Testis (tissue), 2 donors: ENCODE data around the gene FRMD7.

Experiments
- POLR2A ChIP-seq: fragments of 450-650 bp; IDR thresholded peaks from one replicate; pipeline ENCODE4 v1.6.1; 2017; ENCODE audit warnings: antibody characterized with exemption, mild to moderate bottlenecking, moderate library complexity
- TF ChIP-seq, protein P1 (sequence below), 3 experiments: fragments of 450-650 bp in 2 of 3; fragments of 200-600 bp in 1 of 3; sonication (generic) in 1 of 3; IDR thresholded peaks; one replicate each; pipeline ENCODE4 v1.5.1; 2016 to 2019; ENCODE audit warnings: antibody characterized with exemption in 3 of 3, mild to moderate bottlenecking in 2 of 3, moderate library complexity in 1 of 3

GRCh38 chrX:132144061-132144460, 16.2 kb upstream of the FRMD7 start:
- TF ChIP-seq, protein P1, sequence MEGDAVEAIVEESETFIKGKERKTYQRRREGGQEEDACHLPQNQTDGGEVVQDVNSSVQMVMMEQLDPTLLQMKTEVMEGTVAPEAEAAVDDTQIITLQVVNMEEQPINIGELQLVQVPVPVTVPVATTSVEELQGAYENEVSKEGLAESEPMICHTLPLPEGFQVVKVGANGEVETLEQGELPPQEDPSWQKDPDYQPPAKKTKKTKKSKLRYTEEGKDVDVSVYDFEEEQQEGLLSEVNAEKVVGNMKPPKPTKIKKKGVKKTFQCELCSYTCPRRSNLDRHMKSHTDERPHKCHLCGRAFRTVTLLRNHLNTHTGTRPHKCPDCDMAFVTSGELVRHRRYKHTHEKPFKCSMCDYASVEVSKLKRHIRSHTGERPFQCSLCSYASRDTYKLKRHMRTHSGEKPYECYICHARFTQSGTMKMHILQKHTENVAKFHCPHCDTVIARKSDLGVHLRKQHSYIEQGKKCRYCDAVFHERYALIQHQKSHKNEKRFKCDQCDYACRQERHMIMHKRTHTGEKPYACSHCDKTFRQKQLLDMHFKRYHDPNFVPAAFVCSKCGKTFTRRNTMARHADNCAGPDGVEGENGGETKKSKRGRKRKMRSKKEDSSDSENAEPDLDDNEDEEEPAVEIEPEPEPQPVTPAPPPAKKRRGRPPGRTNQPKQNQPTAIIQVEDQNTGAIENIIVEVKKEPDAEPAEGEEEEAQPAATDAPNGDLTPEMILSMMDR (IDR thresholded peaks at IDR 0.05), result no peak
- TF ChIP-seq POLR2A, result no peak
